GM21576 (cell line): ENCODE results near the gene PRSS21.

Experiments used
- ATAC-seq: cut with Tn5 transposase; IDR thresholded peaks from one replicate; pipeline ENCODE4 v1.9.1; 2021; ENCODE audit warnings: mild to moderate bottlenecking, moderate library complexity; ENCODE audit not compliant: unreplicated experiment

Gene PRSS21

DNA sequence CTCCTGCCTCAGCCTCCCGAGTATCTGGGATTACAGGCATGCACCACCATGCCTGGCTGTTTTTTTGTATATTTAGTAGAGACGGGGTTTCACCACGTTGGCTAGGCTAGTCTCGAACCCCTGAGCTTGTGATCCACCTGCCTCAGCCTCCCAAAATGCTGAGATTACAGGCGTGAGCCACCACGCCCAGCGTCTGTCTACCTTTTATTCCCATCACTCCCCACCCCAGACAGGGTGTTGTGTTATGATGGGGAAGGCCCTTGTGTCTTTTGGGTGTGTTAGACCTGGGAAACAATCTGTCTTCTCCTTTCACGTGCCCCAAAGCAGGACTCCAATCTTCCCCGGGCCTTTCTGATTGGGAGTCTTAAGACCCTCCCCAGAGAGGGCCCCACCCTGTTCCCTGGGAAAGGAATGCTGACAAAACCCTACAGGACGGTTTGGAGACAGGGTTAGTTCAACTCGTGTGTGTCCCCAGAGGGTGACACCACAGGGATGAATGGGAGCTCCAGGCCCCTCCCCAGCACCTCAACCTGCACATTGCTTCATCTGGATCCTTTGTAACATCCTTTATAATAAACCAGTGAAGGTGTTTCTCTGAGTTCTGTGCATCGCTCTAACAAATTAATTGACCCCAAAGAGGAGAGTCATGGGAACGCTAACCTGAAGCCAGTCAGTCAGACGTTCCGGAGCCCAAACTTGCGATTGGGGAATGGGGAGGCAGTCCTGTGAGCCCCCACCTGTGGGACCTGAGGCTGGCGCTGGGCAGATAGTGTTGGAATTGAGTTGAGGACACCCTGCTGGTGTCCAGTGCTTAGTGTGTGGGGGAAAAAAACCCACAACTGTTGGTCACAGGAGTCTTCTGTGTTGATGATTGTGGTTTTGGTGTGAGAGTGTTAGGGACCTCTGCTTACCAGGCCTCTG lies 36.8 kb upstream of the PRSS21 start:
- no peak for ATAC-seq

DNA sequence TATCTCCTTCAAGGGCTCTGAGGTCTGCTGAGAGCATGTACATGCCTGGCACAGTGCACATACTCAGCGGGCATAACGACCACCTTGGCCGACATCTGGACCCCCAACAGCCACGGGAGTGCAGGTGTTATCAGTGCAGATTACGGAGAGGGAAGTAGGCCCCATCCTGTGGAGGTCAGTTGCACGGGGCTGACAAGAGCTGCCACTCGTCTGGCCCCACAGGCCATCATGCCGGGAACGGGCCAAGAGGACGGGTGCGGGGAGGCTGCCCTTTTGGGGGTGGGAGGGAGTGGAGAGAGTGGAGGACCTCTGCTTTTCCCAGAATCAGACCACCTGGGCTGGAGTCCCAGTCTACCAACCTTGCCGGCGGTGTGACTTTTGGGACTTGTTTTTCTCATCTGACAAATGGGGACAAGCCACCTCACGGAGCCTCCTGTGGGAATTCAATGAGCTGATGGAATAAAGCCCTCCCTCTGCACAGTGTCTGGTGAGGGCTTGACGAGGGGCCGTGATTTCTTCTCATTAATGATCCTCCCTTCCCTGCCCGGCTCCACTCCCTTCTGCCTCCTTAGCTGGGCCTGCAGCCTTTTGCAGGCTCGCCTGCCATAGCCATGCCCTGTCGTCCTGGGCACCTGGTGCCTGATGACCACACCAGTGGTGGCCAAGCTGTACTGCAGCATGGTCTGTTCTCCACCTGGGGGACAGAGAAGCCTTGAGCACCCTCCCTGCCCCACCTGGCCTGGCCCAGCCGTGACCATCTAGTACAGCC lies 34.3 kb upstream of the PRSS21 start:
- ATAC-seq = no peak

DNA sequence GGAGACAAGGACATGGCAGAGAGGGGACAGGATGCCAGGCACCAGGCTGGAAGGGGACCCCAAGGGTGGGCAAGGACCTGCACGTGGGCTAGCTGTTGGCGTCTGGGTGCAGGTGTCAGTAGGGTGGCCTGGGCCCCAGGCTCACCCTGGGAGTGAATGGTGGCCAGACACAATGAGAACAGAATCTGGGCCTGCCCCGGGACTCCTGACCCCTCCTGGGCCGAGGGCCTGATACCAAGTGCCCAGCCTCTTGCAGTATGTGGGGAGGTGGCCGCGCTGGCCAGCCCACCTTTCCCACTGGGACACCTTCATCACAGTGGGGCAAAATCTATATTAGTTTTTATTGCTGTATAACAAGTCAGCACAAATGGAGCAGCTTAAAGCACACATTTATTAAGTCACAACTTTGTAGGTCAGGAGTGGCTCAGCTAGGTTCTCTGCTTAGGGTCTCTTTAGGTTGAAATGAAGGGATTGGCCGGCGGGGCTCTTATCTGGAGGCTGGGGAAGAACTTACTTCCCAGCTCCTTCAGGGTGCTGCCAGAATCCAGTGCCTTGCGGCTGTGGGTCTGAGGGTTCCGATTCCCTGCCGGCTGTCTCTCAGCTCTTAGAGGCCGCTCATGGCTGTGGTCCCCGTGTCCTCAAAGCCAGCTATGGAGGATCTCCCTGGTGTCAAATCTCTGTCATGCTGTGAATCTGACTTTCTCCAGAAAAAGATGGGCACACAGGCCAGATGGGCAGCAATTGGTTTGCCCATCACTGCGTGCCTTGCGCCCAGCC lies 33.3 kb upstream of the PRSS21 start:
- ATAC-seq = no peak

DNA sequence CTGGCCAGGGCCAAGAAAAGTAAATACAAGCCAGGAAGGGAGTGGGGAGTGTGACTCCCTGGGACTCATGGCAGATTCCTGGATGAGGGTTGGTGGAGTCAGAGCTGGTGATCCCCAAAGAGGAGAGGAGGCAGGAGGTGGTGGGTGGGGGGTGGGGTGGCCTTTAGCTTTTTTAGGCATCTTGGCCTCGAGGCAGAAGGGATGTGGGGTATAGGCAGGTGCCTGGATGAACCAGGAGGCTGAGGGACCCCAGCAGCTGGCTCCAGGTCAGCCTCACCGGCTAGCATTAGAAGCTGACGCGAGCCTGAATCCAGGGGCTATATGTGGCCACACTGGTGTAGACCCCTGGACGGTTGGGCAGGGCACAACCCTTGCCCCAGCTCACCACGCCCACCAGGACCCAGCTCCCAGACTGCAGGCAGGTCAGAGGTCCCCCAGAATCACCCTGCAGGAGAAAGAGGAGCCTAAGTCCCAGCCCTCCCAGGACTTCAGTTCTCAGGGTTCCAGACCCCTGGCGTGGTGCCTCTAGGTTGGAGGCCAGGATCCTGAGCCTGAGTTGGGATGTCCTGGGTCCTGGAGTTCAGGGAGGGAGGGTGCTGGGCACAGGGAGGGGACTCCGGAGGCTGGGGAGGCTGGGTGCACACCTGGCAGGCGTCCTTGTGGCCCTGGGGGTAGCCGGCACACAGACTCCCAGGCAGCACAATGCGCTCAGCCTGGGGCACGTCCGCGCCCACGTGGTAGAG lies 32.5 kb upstream of the PRSS21 start:
- no peak for ATAC-seq

DNA sequence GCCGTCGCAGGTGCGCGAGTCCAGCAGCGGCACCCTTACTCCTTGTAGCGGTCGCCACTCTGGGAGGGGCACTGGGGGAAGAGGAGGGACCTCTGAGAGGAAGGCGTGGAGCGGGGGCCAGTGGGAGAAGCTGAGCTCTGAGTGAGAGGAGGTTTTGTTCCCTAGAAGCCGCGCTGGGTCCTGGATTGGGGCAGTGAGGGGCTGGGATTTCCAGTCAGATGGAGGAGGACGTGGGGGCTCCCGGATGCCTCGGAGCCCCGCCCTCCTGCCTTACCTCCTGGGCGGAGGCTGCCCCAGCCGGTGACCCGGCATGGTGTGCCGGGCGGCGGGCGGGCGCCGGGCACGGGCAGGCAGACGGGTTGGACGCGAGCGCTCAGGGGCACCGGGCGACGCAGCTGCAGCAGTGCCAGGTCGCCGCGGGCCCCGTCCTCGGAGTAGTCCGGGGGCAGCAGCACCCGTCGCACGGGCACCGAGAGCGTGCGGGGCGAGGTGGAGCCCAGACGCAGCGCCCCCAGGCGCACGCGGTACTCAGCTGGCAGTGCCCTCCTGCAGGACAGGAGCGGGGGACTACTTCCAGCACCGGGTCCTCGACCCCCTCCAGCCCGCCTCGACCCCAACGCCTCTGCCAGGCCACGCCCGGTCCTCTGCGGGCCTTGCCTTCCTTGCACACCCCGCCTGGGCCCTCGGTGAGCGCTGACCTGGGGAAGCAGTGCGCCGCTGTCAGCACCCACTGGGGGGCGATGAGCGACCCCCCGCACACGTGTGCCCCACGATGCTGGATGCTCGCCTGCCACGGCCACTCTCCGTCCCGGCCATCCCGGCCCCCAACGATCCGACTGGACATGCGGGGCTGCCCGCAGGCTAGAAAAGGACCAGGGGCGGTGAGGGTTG lies 31.7 kb upstream of the PRSS21 start:
- ATAC-seq = no peak

DNA sequence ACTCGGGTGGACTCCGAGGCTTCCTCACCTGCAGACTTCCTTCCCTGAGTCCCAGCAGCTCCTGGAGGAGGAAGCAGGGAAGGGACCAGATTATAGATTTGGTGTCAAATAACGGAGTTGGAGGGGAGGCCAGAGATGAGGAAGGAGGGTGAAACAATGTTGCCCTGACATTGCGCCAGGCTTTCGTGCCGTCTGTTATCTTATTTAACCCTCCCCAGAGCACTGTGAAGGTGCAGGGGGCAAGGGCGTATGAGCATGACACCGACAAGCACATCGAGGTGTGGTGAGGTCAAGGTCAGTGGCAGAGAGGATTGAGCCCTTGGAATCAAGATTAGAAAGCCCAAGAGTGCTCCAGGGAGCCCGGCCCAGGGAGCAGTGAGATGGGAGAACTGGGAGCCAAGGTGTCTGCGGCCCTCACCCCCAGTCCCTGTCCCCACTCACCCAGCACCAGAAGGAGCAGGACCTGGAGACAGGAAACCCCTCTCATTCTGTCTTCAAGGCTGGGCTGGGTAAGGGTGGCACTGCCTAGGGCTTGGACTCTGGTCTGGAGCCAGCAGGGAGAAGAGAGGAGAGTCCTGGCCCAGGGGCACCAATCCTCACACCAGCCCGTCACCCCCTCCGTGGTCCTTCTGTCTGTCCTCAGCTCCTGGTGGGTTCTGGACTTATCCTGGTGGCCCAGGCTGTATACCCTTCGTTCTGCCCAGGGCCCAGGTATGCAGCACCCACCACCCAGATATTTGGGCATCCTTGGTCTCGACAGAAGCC lies 30.8 kb upstream of the PRSS21 start:
- ATAC-seq = no peak

DNA sequence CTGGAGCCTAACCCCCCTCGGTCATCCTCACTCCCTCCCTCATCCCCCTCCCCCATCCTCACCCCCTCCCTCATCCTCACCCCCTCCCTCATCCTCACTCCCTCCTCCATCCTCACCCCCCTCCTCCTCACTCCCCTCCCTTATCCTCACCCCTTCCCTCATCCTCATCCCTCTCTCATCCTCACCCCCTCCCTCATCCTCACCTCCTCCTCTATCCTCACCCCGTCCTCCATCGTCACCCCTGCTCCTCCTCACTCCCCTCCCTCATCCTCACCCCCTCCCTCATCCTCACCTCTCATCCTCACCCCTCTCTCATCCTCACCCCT lies 30.2 kb upstream of the PRSS21 start:
- ATAC-seq = no peak

DNA sequence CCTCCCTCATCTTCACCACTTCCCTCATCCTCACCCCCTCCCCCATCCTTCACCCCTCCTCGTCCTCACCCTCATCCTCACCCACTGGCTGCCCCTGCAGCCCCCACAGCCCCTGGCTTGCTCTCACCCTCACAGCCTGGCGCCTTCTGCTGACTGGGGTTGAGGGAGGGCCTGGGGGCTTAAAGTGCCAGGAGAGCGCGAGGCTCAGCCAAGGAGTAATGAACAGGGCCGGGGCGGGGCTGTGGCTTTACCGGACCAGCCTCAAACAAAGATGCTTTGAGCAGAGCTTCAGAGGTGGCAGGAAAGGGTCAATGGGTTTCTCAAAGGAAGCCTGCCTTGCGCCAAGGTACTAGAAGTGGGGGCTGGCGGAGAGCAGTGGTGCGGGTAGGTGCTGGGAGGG lies 29.6 kb upstream of the PRSS21 start, which contains the start of gene PRSS33:
TSS of gene PRSS33 (minus strand) at position 155 of the 400 bp plus-strand sequence. CDS start 1,013 bp downstream, outside the sequence.
- no peak for ATAC-seq

DNA sequence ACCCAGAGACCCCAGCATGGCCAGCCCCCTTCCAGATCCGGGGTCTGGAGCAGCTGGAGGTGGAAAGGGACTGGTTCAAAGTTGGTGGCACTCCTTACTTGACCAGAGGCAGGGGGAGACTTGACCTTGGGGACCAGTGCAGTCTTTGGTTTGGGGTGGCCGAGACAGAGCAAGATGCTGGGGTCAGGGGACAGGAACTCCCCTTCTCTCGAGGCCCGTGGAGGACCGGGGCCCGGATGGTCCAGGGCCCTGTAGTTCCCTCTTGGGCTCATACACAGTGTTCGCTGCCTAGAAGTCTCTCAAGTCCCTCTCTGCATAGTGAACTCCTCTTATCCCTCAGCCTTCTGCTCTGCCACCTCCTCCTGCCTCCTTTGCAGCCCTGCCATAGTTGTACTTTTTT lies 29.1 kb upstream of the PRSS21 start:
- no peak for ATAC-seq

DNA sequence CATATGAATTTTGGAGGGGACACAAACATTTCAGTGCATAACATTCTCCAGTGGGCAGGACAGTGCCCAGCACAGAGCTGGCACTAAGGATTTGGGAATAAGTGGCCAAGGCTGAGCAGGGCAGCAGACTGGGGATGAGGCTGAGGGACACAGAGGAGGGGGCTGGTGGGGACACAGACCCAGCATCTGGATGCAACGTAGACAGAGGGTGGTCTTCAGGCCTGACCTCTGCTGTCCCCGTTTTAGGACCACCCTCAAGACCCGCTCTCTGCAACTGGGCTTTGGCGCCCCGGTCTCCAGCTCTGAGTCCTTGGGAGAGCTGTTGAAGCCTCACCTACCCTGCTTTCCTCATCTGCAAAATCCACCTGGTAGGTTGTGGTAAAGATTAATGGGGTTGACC lies 26.4 kb upstream of the PRSS21 start:
- no peak for ATAC-seq

DNA sequence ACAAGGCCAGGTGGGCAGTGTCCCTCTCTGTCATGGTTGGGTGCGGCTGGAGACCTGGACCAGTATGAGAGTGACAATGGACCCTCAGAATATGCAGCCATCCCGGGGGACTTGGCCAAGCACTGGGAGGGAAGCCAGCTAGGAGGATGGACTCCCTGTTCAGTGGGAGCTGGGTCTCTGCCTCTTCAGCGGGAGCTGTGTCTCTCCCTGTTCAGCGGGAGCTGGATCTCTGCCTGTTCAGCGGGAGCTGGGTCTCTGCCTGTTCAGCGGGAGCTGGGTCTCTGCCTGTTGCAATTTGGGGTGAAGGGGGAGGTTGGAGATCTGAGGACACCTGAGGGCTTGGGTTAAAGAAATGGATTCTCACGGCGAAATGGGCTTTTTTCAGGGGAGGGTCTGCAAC lies 25.9 kb upstream of the PRSS21 start:
- no peak for ATAC-seq

DNA sequence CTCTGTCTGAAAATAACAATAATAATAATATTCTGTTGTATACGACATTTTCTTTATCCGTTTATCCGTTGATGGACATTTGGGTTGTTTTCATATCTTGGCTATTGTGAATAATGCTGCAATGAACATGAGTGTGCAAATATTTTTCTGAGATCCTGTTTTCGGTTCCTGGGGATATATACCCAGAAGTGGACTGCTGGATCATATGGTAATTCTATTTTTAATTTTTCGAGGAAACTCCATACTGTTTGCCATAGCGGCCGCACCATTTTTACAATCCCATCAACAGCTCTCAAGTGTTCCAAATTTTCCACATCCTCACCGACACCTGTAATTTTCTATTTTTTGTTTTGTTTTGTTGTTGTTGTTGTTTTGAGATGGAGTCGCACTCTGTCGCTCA lies 24.1 kb upstream of the PRSS21 start:
- ATAC-seq = no peak

DNA sequence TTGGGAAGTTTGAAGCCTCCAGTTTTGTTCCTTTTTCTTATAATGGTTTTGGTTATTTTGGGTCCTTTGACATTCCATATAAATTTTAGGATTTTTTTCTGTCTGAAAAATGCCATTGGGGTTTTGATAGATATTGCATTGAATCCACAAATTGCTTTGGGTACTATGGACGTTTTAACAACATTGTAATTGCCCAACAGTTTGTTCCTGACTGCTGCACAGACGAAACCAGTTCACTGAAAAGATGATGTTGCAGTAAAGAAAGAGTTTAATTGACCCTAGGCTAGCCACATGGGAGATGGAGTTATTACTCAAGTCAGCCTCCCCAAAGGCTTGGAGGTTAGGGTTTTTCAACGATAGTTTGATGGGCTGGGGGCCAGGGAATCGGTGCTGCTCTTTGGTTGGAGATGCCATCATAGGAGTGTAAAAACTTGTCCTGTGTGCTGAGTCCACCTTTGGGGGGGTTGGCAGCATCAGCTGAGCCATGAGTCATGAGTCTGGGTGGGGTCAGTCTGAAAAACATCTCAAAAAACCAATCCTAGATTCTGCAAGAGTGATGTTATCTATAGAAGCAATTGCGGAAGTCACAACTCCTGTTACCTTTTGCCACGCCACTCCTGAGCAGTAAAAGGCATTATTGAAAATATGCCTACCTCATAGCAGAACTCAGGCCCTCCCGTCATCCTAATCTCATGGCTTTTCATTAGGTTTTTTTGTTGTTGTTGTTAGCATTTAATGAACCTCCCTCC lies 21.5 kb upstream of the PRSS21 start:
- no peak for ATAC-seq

DNA sequence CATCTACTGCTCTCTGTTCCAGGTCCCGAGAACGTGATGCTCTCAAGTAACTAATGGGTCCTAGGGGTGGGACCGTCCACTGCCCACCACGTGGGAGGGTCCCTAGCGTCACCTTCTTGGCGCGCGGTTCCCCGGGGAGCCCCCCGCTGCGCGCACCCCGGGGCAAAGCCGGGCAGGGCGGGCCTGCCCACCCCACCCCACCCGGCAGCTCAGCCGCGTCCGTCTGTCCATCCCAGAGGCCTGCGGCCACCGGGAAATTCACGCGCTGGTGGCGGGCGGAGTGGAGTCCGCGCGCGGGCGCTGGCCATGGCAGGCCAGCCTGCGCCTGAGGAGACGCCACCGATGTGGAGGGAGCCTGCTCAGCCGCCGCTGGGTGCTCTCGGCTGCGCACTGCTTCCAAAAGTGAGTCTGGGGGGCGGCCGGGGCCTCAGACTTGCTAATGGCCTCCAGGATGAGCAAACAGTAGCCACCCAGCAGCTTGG lies 18.3 kb upstream of the PRSS21 start:
- no peak for ATAC-seq

DNA sequence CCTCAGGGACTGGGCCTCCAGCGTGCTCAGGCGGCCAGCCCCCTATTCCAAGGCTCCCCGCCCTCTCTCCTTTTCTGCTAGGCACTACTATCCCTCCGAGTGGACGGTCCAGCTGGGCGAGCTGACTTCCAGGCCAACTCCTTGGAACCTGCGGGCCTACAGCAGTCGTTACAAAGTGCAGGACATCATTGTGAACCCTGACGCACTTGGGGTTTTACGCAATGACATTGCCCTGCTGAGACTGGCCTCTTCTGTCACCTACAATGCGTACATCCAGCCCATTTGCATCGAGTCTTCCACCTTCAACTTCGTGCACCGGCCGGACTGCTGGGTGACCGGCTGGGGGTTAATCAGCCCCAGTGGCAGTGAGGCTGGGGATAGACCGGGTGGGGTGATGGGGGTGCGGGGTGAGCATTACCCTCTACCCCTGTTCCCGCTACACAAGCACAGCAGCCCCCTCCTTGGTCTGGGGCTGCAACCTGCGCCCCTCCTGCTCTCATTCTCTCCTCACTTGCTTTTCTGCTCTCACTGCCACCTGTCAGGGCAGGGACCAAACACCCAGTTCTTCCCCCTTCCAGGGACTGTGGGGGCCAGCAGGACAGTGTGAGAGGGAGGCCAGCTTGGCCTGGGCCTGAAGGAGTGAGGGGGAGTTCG lies 17.7 kb upstream of the PRSS21 start:
- ATAC-seq = no peak

DNA sequence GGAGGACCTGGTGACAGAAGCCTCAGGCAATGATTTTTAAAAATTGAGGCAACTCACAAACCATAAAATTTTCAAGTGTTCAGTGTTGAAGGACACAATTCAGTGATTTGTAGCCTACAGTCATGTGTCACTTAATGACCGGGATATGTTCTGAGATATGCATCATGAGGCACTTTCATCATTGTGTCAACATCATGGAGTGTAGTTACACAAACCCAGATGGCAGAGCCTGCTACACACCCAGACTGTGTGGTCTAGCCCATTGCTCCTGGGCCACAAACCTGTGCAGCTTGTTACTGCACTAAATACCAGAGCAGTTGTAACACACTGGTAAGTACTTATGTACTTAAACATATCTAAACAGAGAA lies 17.2 kb upstream of the PRSS21 start:
- no peak for ATAC-seq

DNA sequence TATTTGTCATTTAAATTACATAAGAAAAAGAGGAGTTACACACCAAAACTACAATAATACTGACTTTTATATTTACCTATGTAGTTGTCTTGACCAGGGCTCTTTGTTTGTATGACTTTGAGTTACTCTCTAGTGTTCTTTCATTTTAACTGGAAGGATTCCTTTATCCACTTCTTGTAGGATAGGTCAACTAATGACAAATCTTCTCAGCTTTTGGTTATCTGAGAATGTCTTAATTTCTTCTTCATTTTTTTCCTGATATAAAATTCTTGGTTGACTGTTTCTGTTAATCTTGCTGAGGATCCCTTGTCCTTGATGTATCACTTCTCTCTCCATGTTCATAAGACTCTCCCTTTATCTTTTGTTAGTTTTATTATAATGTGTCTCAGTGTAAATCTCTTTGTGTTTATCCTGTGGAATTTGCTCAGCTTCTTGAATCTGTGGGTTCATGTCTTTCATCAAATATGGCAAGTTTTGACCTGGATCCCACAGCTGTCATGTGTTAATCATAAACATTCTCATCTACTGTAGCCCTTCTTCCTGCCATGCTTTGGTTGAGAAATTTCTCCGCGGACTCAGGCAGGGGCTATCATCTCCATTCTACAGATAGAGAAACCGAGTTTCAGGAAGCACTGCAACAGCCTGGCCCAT lies 13.4 kb upstream of the PRSS21 start:
- ATAC-seq = no peak
